Right renal cortex interstitium (tissue), 3 donors: ENCODE results near the gene ARFGAP2. TPM values are rescaled to one million over a fixed set of nuclear protein-coding genes. Genes with fewer than 3 reads are reported as not detected.
"Not testable (repeated sequence)": the region's sequence is repeated elsewhere in the genome, so short reads cannot be mapped to it uniquely, and the experiment has no call there.

Source experiments
- DNase-seq, 3 donors: peaks; one replicate each; pipeline ENCODE4 v3.0.0-alpha.2; 2013; ENCODE audit warnings: low read depth in 3 of 3, low spot score in 2 of 3
- polyA plus RNA-seq, 3 donors: library from polyadenylated mRNA; unstranded; fragments of 120-200 nt; gene quantifications; one replicate each; pipeline ENCODE4 v1.2.1, GENCODE V29; 2013; ENCODE audit not compliant: insufficient read length in 3 of 3

The ARFGAP2 gene
- polyA plus RNA-seq, 3 donors = 80.1 to 81.6 (median 81.0) TPM

- not testable (repeated sequence) for DNase-seq
These were observed 57.6 kb downstream of the ARFGAP2 start for GRCh38 chr11:47118958-47119688.

Other genes starting within 250 kb of the ARFGAP2 start
- gene CSTPP1, start 240.1 kb downstream of the ARFGAP2 start, polyA plus RNA-seq = 10 to 100 TPM; 56.8 to 58.1 (median 57.1) TPM
- gene PACSIN3, start 9.6 kb upstream of the ARFGAP2 start, polyA plus RNA-seq = 10 to 100 TPM; 27.2 to 34.3 (median 33.4) TPM
- gene DDB2, start 38.1 kb upstream of the ARFGAP2 start, polyA plus RNA-seq = 10 to 100 TPM; 20.8 to 24.2 (median 21.0) TPM
- gene ACP2, start 71.9 kb upstream of the ARFGAP2 start, polyA plus RNA-seq = 10 to 100 TPM; 48.0 to 55.0 (median 51.8) TPM
- 10 to 100 TPM; 36.1 to 39.6 (median 39.2) TPM for gene NR1H3, start 81.1 kb upstream of the ARFGAP2 start, polyA plus RNA-seq
- 10 to 100 TPM; 36.5 to 37.9 (median 37.8) TPM for gene MADD, start 93.3 kb upstream of the ARFGAP2 start, polyA plus RNA-seq
- under 1 TPM; 0.08 to 0.64 (median 0.18) TPM for gene MYBPC3, start 175.8 kb upstream of the ARFGAP2 start, polyA plus RNA-seq
- gene SPI1, start 201.7 kb upstream of the ARFGAP2 start, polyA plus RNA-seq = 1 to 10 TPM; 2.5 to 3.7 (median 2.9) TPM
- gene SLC39A13, start 231.7 kb upstream of the ARFGAP2 start, polyA plus RNA-seq = 10 to 100 TPM; 37.3 to 45.0 (median 39.8) TPM
- gene PSMC3, start 249.6 kb upstream of the ARFGAP2 start, polyA plus RNA-seq = 100 to 1,000 TPM; 175 to 194 (median 176) TPM